Measurements from ENCODE around the gene NEIL1. TPM values are rescaled to one million over a fixed set of nuclear protein-coding genes. Genes with fewer than 3 reads are reported as not detected.
"Not testable (repeated sequence)": the region's sequence is repeated elsewhere in the genome, so short reads cannot be mapped to it uniquely, and the experiment has no call there.

NEIL1 gene
- total and polyA plus RNA-seq, 12 donors = 4.1 to 41.6 (median 8.1) TPM

DNA sequence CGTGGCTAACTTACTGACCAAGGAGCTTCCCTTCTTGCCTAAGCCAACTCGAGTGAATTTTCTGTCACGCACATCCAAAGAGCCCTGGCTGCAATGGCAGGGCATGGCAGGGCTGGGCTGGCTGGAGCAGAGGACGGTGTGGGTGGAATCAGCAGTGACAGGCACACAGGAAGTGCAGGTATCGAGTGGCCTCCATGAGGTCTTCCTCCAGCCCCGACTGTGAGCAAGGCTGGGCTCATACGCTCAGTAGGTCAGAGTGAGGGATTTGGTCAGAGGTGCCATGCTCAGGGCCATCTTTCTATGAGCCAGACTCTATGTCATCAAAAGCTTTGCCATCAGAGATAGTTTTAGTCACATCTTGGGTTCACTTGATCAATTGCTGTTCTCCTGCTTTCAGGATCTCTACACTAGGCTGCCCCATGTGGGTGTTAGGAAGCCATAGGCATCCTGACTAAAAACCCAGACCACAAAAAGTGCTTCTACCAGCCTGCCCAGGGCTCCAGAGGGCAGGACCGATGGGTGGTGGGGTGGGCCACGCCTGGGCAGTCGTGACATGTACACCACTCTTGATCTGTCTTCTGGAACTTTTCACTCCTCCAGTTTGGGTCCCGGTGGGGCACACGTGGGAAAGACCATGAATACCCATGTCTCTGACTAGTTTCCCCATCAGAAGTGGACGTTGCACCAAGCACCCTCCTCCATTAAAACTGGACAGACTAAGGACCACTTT lies 33.6 kb upstream of the NEIL1 start:
- DNase-seq (no peak), ATAC-seq (no peak)
- WGBS, 2 donors = 81 to 86% methylated on average over 13 of the region's 13 CpGs
- H3K27ac ChIP-seq = no peak overlapping the region
- intact Hi-C loops (cut with DNase I) = loop anchor here in 1 of 10 donors (10.0 kb wide), 2 partner anchors 68 to 98 kb away; no protein-coding TSS in a partner anchor
- H3K36me3 ChIP-seq = no peaks in the 10 kb centered on the region
- H3K4me3 ChIP-seq = no peak overlapping the region
- no peaks in the 10 kb centered on the region for H3K9me3 ChIP-seq
- no peaks in the 10 kb centered on the region for H3K4me1 ChIP-seq
- H3K27me3 ChIP-seq = peaks cover 0 to 19% (median 8%) of the 10 kb centered on the region in 7 donors
- TF ChIP-seq, protein P1, sequence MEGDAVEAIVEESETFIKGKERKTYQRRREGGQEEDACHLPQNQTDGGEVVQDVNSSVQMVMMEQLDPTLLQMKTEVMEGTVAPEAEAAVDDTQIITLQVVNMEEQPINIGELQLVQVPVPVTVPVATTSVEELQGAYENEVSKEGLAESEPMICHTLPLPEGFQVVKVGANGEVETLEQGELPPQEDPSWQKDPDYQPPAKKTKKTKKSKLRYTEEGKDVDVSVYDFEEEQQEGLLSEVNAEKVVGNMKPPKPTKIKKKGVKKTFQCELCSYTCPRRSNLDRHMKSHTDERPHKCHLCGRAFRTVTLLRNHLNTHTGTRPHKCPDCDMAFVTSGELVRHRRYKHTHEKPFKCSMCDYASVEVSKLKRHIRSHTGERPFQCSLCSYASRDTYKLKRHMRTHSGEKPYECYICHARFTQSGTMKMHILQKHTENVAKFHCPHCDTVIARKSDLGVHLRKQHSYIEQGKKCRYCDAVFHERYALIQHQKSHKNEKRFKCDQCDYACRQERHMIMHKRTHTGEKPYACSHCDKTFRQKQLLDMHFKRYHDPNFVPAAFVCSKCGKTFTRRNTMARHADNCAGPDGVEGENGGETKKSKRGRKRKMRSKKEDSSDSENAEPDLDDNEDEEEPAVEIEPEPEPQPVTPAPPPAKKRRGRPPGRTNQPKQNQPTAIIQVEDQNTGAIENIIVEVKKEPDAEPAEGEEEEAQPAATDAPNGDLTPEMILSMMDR (IDR thresholded peaks at IDR 0.05) = no peak

DNA sequence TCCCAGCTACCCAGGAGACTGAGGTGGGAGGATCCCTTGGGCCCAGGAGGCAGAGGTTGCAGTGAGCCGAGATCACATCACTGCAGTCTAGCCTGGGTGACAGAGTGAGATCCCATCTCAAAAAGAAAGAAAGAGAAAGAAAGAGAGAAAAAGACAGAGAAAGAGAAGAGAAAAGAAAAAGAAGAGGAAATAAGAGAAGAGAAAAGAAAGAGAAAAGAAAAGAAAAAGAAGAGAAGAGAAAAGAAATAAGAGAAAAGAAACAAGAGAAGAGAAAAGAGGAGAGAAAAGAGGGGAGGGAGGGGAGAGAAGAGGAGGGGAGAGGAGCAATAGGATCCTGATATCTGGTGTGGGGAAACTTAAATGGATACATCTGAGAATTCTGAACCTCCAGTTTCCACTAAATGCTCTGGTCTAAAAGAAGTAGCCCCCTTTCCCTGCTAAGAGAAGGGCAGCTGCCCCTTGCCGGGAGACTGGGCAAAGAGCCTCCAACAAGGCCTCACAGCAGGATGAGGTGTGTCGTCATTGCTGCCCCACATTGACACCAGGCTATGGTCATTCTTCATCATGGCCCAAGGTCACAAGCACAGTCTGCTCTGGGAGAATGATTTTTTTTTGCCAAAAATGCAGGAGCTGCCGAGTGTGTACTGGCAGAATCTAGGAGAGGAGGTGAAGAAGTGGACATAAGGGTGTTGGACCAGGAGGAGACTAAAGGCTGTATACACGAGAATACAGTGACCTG lies 32.1 kb upstream of the NEIL1 start:
- TF ChIP-seq, protein P1 (IDR thresholded peaks at IDR 0.05) = no peak
- no peak for DNase-seq
- peaks cover 0 to 8% (median 2%) of the 10 kb centered on the region in 7 donors for H3K27me3 ChIP-seq
- H3K36me3 ChIP-seq = no peaks in the 10 kb centered on the region
- H3K4me3 ChIP-seq = no peak overlapping the region
- no peaks in the 10 kb centered on the region for H3K9me3 ChIP-seq
- no peaks in the 10 kb centered on the region for H3K4me1 ChIP-seq
- intact Hi-C loops (cut with DNase I) = loop anchor here in 2 of 10 donors (5.0 to 10.0 kb wide), 3 partner anchors 70 to 100 kb away; no protein-coding TSS in a partner anchor
- WGBS, 2 donors = 76 to 86% methylated on average over 5 of the region's 5 CpGs
- H3K27ac ChIP-seq = no peak overlapping the region
- ATAC-seq = no peak

DNA sequence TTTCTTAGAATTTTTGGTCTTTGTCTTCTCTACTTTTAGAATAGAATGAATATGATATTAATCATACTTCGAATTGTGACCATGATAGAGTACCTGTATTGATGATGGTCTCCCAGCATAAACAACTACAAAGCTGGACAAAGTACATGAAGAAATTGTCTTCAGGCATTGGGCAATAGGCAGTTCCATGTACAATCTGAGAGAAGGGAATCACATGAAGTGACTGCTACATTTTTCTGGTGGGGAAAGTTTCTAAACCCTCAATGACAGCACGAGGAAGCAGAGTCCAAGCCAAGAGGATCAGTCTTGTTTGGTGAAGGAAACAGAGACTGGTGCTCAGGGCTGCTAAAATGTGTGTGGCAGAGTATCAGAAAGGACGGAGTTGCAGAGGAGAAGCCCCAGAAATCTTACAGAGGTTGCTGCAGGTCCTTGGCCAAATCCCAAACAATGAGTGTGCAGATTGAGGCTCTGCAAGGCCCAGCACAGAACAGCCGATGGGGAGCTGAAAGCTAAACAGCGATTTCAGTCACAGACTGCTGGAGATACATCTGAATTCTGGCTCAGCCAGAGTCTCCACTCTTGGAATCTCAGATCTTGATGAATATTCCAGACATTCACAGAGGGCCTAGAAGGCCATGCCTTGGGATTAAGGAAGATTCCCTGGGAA lies 27.5 kb upstream of the NEIL1 start:
- 82 to 87% methylated on average over 5 of the region's 5 CpGs for WGBS, 2 donors
- intact Hi-C loops (cut with DNase I) = loop anchor here in 2 of 10 donors (5.0 to 10.0 kb wide), 3 partner anchors 75 to 105 kb away; no protein-coding TSS in a partner anchor
- H3K4me1 ChIP-seq, DNase-seq, H3K4me3 ChIP-seq, H3K36me3 ChIP-seq, H3K9me3 ChIP-seq, ATAC-seq, H3K27me3 ChIP-seq, H3K27ac ChIP-seq: not testable (repeated sequence)

GRCh38 chr15:75321711-75322110 lies 25.1 kb upstream of the NEIL1 start:
- TF ChIP-seq, protein P1 (IDR thresholded peaks at IDR 0.05) = no peak
- DNase-seq (no peak), ATAC-seq (no peak)
- H3K4me1 ChIP-seq = no peaks in the 10 kb centered on the region
- H3K9me3 ChIP-seq = no peaks in the 10 kb centered on the region
- H3K27me3 ChIP-seq = no peaks in the 10 kb centered on the region
- no peaks in the 10 kb centered on the region for H3K36me3 ChIP-seq
- WGBS, 2 donors = 90 to 94% methylated on average over 6 of the region's 6 CpGs
- no peak overlapping the region for H3K4me3 ChIP-seq
- H3K27ac ChIP-seq = no peak overlapping the region
- intact Hi-C loops (cut with DNase I) = loop anchor here in 2 of 10 donors (10.0 kb wide), 2 partner anchors 63 to 107 kb away; no protein-coding TSS in a partner anchor

All from heart right ventricle (tissue), 16 donors.